Endothelial cell of umbilical vein (primary cell): Measurements from ENCODE around the gene PPP1R16B. TPM values are rescaled to one million over a fixed set of nuclear protein-coding genes. Genes with fewer than 3 reads are reported as not detected.

Experiments used
- BruUV-seq: library from RNA; stranded (reverse); fragments of 400-500 nt; replicated peaks from 2 replicates; lab custom pipeline; 2021; lab: Mats Ljungman, UMichigan
- CTCF ChIA-PET: fragments of 300-600, 350-600 bp; sonication (Branson Sonifier 250); formaldehyde crosslinking; loops from one replicate; lab custom pipeline; 2021; ENCODE audit warnings: antibody characterized with exemption, inconsistent platforms; lab: Charles Lee
- POLR2A ChIA-PET: fragments of 300-600, 350-600 bp; sonication (Branson Sonifier 250); formaldehyde crosslinking; loops from one replicate; lab custom pipeline; 2021; ENCODE audit warnings: antibody characterized with exemption, inconsistent platforms; lab: Charles Lee
- DNase-seq: peaks from one replicate; pipeline ENCODE4 v3.0.0-alpha.2; 2011; ENCODE audit warnings: low read depth, low spot score
- FAIRE-seq: peaks from 2 replicates; lab custom pipeline; 2011; peaks lifted over from hg19 to GRCh38; lab: Jason Lieb, UNC
- H2AFZ ChIP-seq: 2 replicates; pipeline ENCODE4 v1.6.0; 2012; ENCODE audit warnings: low read depth, low read length, control low read depth, inconsistent platforms
- H3K27ac ChIP-seq: 2 replicates; pipeline ENCODE4 v1.5.1; 2011; ENCODE audit warnings: low read depth, mild to moderate bottlenecking, control low read depth, low read length, moderate library complexity; ENCODE audit not compliant: insufficient read depth
- H3K27me3 ChIP-seq, 2 experiments: 2 replicates each; pipeline versions ENCODE4 v1.6.0 to v1.6.1; 2011; ENCODE audit warnings: low read length in 2 of 2, mixed read lengths in 1 of 2; ENCODE audit not compliant: control insufficient read depth in 2 of 2, insufficient read depth in 2 of 2
- H3K36me3 ChIP-seq, 2 experiments: 2 replicates in 1 of 2; 3 replicates in 1 of 2; pipeline ENCODE4 v1.5.1; 2011; ENCODE audit warnings: low read length in 2 of 2, mild to moderate bottlenecking in 1 of 2, moderate library complexity in 1 of 2; ENCODE audit not compliant: control insufficient read depth in 2 of 2, insufficient read depth in 2 of 2; ENCODE audit errors: extremely low read depth in 1 of 2
- H3K4me1 ChIP-seq: 3 replicates; pipeline ENCODE4 v1.5.1; 2011; ENCODE audit warnings: mild to moderate bottlenecking, low read length; ENCODE audit not compliant: control insufficient read depth, insufficient read depth; ENCODE audit errors: extremely low read depth
- H3K4me2 ChIP-seq: 2 replicates; pipeline ENCODE4 v1.6.1; 2011; ENCODE audit warnings: low read length, control low read depth, mixed read lengths; ENCODE audit not compliant: insufficient read depth
- H3K4me3 ChIP-seq, 3 experiments: fragments of 200-600 bp in 1 of 3; sonication (generic), shearing (Covaris generic) in 1 of 3; replicated peaks in 1 of 3; 2 replicates each; pipeline ENCODE4 v1.5.1; 2011 to 2016; ENCODE audit warnings: control low read depth in 3 of 3, low read length in 3 of 3, mild to moderate bottlenecking in 2 of 3, inconsistent platforms in 1 of 3, low read depth in 1 of 3, moderate library complexity in 1 of 3; ENCODE audit not compliant: insufficient read depth in 1 of 3
- H3K79me2 ChIP-seq: 2 replicates; pipeline ENCODE4 v1.6.0; 2012; ENCODE audit warnings: low read length, inconsistent platforms; ENCODE audit not compliant: control insufficient read depth, insufficient read depth
- H3K9ac ChIP-seq: replicated peaks from 2 replicates; pipeline ENCODE3; 2011; ENCODE audit warnings: low read length, control low read depth; ENCODE audit not compliant: insufficient read depth; ENCODE audit errors: extremely low read depth
- H3K9me1 ChIP-seq: replicated peaks from 3 replicates; pipeline ENCODE4 v1.6.0; 2011; ENCODE audit warnings: mild to moderate bottlenecking, low read length; ENCODE audit not compliant: control insufficient read depth, insufficient read depth; ENCODE audit errors: extremely low read depth
- H3K9me3 ChIP-seq: replicated peaks from 2 replicates; pipeline ENCODE4 v1.5.1; 2012; ENCODE audit warnings: low read length, inconsistent platforms; ENCODE audit not compliant: control insufficient read depth, insufficient read depth
- H4K20me1 ChIP-seq: replicated peaks from 2 replicates; pipeline ENCODE3; 2011; ENCODE audit warnings: mild to moderate bottlenecking, low read length; ENCODE audit not compliant: control insufficient read depth, insufficient read depth; ENCODE audit errors: extremely low read depth
- EZH2 ChIP-seq: IDR thresholded peaks from 2 replicates; pipeline ENCODE4 v1.6.1; 2012; ENCODE audit warnings: borderline replicate concordance, low read depth, mild to moderate bottlenecking, moderate library complexity, low read length, inconsistent platforms; ENCODE audit not compliant: severe bottlenecking
- FOS ChIP-seq: IDR thresholded peaks from 2 replicates; pipeline ENCODE4 v1.6.1; 2011; ENCODE audit warnings: mild to moderate bottlenecking, low read length, moderate library complexity, borderline replicate concordance; ENCODE audit not compliant: insufficient read depth
- GATA2 ChIP-seq: IDR thresholded peaks from 2 replicates; pipeline ENCODE4 v1.7.0; 2011; ENCODE audit warnings: low read depth, mild to moderate bottlenecking, moderate library complexity, mixed read lengths, low read length; ENCODE audit not compliant: insufficient read length, insufficient read depth
- JUN ChIP-seq: IDR thresholded peaks from 2 replicates; pipeline ENCODE4 v1.6.1; 2011; ENCODE audit warnings: borderline replicate concordance, low read depth; ENCODE audit not compliant: insufficient read length, insufficient read depth
- MYC ChIP-seq: IDR thresholded peaks from one replicate; pipeline ENCODE4 v1.6.1; 2011; ENCODE audit warnings: mild to moderate bottlenecking, low read depth, low read length
- POLR2A ChIP-seq: IDR thresholded peaks from 2 replicates; pipeline ENCODE4 v1.6.1; 2012; ENCODE audit warnings: low read depth, mild to moderate bottlenecking, control low read depth, low read length
- POLR2AphosphoS5 ChIP-seq: IDR thresholded peaks from 2 replicates; pipeline ENCODE4 v1.6.1; 2012; ENCODE audit warnings: low read depth, mild to moderate bottlenecking, control low read depth, low read length, moderate library complexity; ENCODE audit not compliant: insufficient read depth
- dilution Hi-C: fragments of 300-500 bp; cut with MboI; formaldehyde crosslinking; loops from one replicate; pipeline ENCODE4 v1.15.0; 2019; ENCODE audit warnings: low sequenced_read_pairs; ENCODE audit not compliant: extremely low pct_ligation_motif_present
- intact Hi-C: fragments of 100-400 bp; cut with micrococcal nuclease; formaldehyde crosslinking; loops from one replicate; pipeline ENCODE4 v1.10.0; 2022
- polyA plus RNA-seq, 4 experiments: library from polyadenylated mRNA; depleted of rRNA in 3 of 4; stranded (reverse) in 3 of 4; unstranded in 1 of 4; fragments of >200 nt; gene quantifications; 2 replicates each; pipeline versions ENCODE4 v1.2.1 to v1.2.3, GENCODE V29; 2011 to 2012; ENCODE audit warnings: missing spikeins in 1 of 4
- total RNA-seq: library from RNA; stranded (reverse); gene quantifications from 2 replicates; pipeline ENCODE4 v1.2.3, GENCODE V29; 2021
- TF ChIP-seq, protein P1 (sequence below): IDR thresholded peaks from 2 replicates; pipeline ENCODE4 v1.6.1; 2011; ENCODE audit not compliant: insufficient read depth, insufficient read length
- TF ChIP-seq, protein P2 (sequence below), 2 donors: IDR thresholded peaks; 1 replicate in 1 of 2; 2 replicates in 1 of 2; pipeline ENCODE4 v1.5.1; 2011; ENCODE audit warnings: low read length in 2 of 2, mild to moderate bottlenecking in 2 of 2, moderate library complexity in 2 of 2, control low read depth in 1 of 2, inconsistent platforms in 1 of 2, low read depth in 1 of 2; ENCODE audit not compliant: insufficient read depth in 1 of 2; ENCODE audit errors: extremely low read depth in 1 of 2

Gene PPP1R16B
- total and polyA plus RNA-seq, 2 donors (not counting 3 experiments of a cell fraction or from before 2014, with no cell fraction given) = 34.7 to 68.1 TPM

DNA sequence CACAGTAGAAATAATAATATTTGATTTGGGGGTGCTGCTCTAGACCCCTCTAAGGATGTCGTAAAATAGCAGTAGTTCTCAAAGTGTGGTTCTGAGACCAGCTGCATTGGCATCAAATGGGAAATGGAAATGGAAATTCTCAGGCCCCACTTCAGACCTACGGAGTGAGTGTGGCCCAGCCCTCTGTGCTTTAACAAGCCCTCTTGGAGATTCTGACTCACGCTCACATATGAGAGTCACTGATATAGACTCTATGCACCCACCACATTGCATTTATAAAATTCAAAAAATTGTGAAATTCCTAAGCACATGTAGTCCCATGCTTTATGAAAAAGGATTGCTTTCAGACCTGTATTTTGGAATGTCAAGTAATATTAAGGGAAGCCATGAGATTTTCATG is 14.2 kb upstream of the PPP1R16B start:
- DNase-seq (no peak), FAIRE-seq (no peak)
- no peaks in the 10 kb centered on the region for H3K4me1 ChIP-seq
- no peaks in the 10 kb centered on the region for H3K9me1 ChIP-seq
- no peak overlapping the region for H3K4me2 ChIP-seq
- dilution Hi-C loops = no loop called here
- no peak overlapping the region for H2AFZ ChIP-seq
- H4K20me1 ChIP-seq = no peaks in the 10 kb centered on the region
- ChIA-PET POLR2A (no interaction called here), CTCF (interaction anchor here (1.6 to 4.1 kb wide), 4 partner anchors 9 to 102 kb away, joined by 4 to 15 read pairs (median 10); partner anchors contain the start of gene PPP1R16B)
- no peaks in the 10 kb centered on the region for H3K36me3 ChIP-seq
- peaks cover 0 to 9% of the 10 kb centered on the region in 2 experiments for H3K27me3 ChIP-seq
- no peaks in the 10 kb centered on the region for H3K9me3 ChIP-seq
- TF ChIP-seq POLR2AphosphoS5 (no peak), FOS (no peak), EZH2 (no peak), GATA2 (no peak), JUN (no peak), MYC (no peak), POLR2A (no peak)
- TF ChIP-seq, protein P1, sequence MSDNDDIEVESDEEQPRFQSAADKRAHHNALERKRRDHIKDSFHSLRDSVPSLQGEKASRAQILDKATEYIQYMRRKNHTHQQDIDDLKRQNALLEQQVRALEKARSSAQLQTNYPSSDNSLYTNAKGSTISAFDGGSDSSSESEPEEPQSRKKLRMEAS = no peak
- TF ChIP-seq, protein P2, sequence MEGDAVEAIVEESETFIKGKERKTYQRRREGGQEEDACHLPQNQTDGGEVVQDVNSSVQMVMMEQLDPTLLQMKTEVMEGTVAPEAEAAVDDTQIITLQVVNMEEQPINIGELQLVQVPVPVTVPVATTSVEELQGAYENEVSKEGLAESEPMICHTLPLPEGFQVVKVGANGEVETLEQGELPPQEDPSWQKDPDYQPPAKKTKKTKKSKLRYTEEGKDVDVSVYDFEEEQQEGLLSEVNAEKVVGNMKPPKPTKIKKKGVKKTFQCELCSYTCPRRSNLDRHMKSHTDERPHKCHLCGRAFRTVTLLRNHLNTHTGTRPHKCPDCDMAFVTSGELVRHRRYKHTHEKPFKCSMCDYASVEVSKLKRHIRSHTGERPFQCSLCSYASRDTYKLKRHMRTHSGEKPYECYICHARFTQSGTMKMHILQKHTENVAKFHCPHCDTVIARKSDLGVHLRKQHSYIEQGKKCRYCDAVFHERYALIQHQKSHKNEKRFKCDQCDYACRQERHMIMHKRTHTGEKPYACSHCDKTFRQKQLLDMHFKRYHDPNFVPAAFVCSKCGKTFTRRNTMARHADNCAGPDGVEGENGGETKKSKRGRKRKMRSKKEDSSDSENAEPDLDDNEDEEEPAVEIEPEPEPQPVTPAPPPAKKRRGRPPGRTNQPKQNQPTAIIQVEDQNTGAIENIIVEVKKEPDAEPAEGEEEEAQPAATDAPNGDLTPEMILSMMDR (IDR thresholded peaks at IDR 0.05; ENCODE audit: extremely low read depth in 1 of 2, insufficient read depth in 1 of 2, low read depth in 1 of 2, low read length in 2 of 2) = no peak
- intact Hi-C loops = loop anchor here (2.0 kb wide), 1 partner anchor 64 kb away; no protein-coding TSS in a partner anchor
- no peak overlapping the region for H3K27ac ChIP-seq
- H3K79me2 ChIP-seq = no peaks in the 10 kb centered on the region
- no peak overlapping the region for H3K9ac ChIP-seq
- no peak overlapping the region for H3K4me3 ChIP-seq
- no TSS peak for BruUV-seq
